ENCODE data around the gene PFKFB4. TPM values are rescaled to one million over a fixed set of nuclear protein-coding genes. Genes with fewer than 3 reads are reported as not detected.
"Not testable (repeated sequence)": the region's sequence is repeated elsewhere in the genome, so short reads cannot be mapped to it uniquely, and the experiment has no call there.

The PFKFB4 gene
- total RNA-seq, 1 donor from 2014 or later = 18.2 TPM

DNA sequence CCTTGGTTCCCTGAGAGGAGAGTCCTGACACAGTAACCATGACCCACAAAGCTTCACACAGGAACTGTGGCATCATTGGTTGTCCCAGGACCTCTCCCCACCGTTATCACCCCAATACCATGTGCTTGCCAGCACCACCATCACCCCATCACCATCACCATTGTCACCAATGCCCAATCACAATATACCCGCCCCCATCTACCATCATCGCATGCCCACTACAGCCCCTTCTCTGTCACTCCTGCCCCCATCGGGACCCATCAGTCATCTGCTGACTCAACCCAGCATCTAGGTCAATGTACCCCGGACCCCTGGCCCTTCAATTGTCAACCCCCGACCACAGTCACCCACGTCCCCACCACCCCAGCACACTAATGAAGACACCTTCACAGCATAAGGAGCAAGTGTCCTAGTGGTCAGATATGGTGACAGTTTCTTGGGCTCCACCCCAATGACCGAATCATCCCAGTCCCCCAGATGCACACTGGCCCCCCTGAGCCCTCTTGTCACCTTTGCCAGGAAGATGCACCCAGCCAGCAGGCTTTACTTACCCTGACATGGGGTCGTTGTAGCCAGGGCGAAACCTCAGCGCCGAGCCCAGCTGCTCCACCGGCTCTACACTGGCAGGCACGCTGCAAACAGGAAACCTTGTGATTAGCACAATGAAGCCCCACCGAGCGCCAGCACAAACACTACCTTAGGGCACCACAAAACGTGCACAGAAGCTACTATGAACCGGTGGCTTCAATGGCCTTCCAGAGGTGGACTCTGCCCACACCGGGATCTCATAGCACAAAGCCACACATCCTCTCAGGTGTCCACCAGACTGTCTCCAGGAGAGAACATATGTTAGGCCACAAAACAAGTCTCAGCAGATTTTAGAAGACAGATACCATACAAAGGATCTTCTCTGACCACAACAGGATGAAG is 77.7 kb downstream of the PFKFB4 start:
- no peak for DNase-seq (ENCODE audit: low read depth)
- Histone ChIP-seq H3K27me3 (ENCODE audit: control insufficient read depth, insufficient read depth, low read length) (no peaks in the 10 kb centered on the region), H3K36me3 (ENCODE audit: control insufficient read depth, insufficient read depth, low read length) (peaks cover 2% of the 10 kb centered on the region), H3K4me3 (ENCODE audit: low read depth, low read length) (no peak overlapping the region)
- FAIRE-seq = no peak
- TF ChIP-seq, protein P1, sequence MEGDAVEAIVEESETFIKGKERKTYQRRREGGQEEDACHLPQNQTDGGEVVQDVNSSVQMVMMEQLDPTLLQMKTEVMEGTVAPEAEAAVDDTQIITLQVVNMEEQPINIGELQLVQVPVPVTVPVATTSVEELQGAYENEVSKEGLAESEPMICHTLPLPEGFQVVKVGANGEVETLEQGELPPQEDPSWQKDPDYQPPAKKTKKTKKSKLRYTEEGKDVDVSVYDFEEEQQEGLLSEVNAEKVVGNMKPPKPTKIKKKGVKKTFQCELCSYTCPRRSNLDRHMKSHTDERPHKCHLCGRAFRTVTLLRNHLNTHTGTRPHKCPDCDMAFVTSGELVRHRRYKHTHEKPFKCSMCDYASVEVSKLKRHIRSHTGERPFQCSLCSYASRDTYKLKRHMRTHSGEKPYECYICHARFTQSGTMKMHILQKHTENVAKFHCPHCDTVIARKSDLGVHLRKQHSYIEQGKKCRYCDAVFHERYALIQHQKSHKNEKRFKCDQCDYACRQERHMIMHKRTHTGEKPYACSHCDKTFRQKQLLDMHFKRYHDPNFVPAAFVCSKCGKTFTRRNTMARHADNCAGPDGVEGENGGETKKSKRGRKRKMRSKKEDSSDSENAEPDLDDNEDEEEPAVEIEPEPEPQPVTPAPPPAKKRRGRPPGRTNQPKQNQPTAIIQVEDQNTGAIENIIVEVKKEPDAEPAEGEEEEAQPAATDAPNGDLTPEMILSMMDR (IDR thresholded peaks at IDR 0.05; ENCODE audit: insufficient read depth, low read length, severe bottlenecking) = no peak

GRCh38 chr3:48477959-48478520 is 78.6 kb downstream of the PFKFB4 start:
- DNase-seq (ENCODE audit: low read depth) (no peak), FAIRE-seq (no peak)
- Histone ChIP-seq H3K27me3 (ENCODE audit: control insufficient read depth, insufficient read depth, low read length) (no peaks in the 10 kb centered on the region), H3K4me3 (ENCODE audit: low read depth, low read length) (no peak overlapping the region), H3K36me3 (ENCODE audit: control insufficient read depth, insufficient read depth, low read length) (peaks cover 2% of the 10 kb centered on the region)
- TF ChIP-seq, protein P1 (IDR thresholded peaks at IDR 0.05; ENCODE audit: insufficient read depth, low read length, severe bottlenecking) = no peak

- Histone ChIP-seq H3K36me3 (ENCODE audit: control insufficient read depth, insufficient read depth, low read length) (peaks cover 2% of the 10 kb centered on the region), H3K4me3 (ENCODE audit: low read depth, low read length) (no peak overlapping the region), H3K27me3 (ENCODE audit: control insufficient read depth, insufficient read depth, low read length) (no peaks in the 10 kb centered on the region)
- no peak for FAIRE-seq
- TF ChIP-seq, protein P1 (IDR thresholded peaks at IDR 0.05; ENCODE audit: insufficient read depth, low read length, severe bottlenecking) = no peak
- DNase-seq (ENCODE audit: low read depth) = no peak
These were observed 80.1 kb downstream of the PFKFB4 start for GRCh38 chr3:48476426-48477053.

- Histone ChIP-seq H3K4me3 (ENCODE audit: low read depth, low read length) (no peak overlapping the region), H3K36me3 (ENCODE audit: control insufficient read depth, insufficient read depth, low read length) (peaks cover 4% of the 10 kb centered on the region), H3K27me3 (ENCODE audit: control insufficient read depth, insufficient read depth, low read length) (no peaks in the 10 kb centered on the region)
- TF ChIP-seq, protein P1 (IDR thresholded peaks at IDR 0.05; ENCODE audit: insufficient read depth, low read length, severe bottlenecking) = no peak
- FAIRE-seq (no peak), DNase-seq (ENCODE audit: low read depth) (no peak)
These were observed 81.4 kb downstream of the PFKFB4 start for GRCh38 chr3:48475188-48475587.

DNA sequence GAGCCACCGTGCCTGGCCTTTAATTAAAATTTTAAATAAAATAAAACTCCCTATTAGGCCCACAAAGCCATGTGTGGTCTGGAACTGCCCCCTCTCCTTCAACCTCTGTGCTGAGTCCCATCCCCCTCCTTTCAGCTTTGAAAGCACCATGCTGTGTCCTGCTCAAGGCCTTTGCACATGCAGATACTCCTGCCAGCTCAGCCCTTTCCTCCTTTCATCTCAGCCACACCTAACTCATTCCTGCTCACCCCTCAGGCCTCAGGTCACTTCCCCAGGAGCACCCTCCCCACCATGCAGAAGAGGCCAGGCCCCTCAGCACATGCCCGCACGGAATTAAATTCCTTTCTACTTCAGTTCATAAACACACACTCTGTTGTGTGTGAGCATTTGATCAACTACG is 82.0 kb downstream of the PFKFB4 start:
- Histone ChIP-seq H3K36me3 (ENCODE audit: control insufficient read depth, insufficient read depth, low read length) (peaks cover 8% of the 10 kb centered on the region), H3K4me3 (ENCODE audit: low read depth, low read length) (no peak overlapping the region), H3K27me3 (ENCODE audit: control insufficient read depth, insufficient read depth, low read length) (no peaks in the 10 kb centered on the region)
- TF ChIP-seq, protein P1 (IDR thresholded peaks at IDR 0.05; ENCODE audit: insufficient read depth, low read length, severe bottlenecking) = no peak
- no peak for FAIRE-seq
- no peak for DNase-seq (ENCODE audit: low read depth)

DNA sequence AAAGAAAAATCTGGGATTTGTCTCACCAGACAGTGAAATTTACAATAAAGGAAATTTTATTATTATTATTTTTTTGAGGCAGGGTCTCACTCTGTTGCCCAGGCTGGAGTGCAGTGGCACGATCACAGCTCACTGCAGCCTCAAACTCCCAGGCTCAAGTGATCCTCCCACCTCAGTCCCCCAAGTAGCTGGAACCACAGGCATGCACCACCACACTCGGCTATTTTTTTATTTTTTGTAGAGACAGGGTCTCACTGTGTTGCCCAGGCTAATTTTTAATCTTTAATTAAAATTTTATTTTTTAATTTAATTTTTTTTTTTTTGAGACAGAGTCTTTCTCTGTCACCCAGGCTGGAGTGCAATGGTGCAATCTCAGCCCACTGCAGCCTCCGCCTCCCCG is 82.6 kb downstream of the PFKFB4 start:
- H3K27me3 ChIP-seq (ENCODE audit: control insufficient read depth, insufficient read depth, low read length); DNase-seq (ENCODE audit: low read depth); H3K4me3 ChIP-seq (ENCODE audit: low read depth, low read length); FAIRE-seq: not testable (repeated sequence)
- peaks cover 13% of the 10 kb centered on the region for H3K36me3 ChIP-seq (ENCODE audit: control insufficient read depth, insufficient read depth, low read length)
